WTC11 (cell line): ENCODE results near the gene EHD1. TPM values are rescaled to one million over a fixed set of nuclear protein-coding genes. Genes with fewer than 3 reads are reported as not detected.
A peak's percentile ranks its signal among the peaks of the same experiment; 100 is the strongest.

ENCODE experiments used
- ATAC-seq: fragments of 200-7000 bp; cut with Tn5 transposase; 2 replicates; pipeline ENCODE4 v1.10.0; 2021; ENCODE audit warnings: mild to moderate bottlenecking, moderate library complexity
- CTCF ChIA-PET: fragments of 300-600 bp; sonication (Branson Sonifier 250); formaldehyde crosslinking; loops from one replicate; lab custom pipeline; 2021; ENCODE audit warnings: antibody characterized with exemption; lab: Charles Lee
- POLR2A ChIA-PET: fragments of 350-600 bp; sonication (Branson Sonifier 250); formaldehyde crosslinking; loops from one replicate; lab custom pipeline; 2021; ENCODE audit warnings: antibody characterized with exemption; lab: Charles Lee
- DNase-seq: peaks from one replicate; pipeline ENCODE4 v3.0.0; 2021; ENCODE audit warnings: low spot score
- H3K27ac Mint-ChIP-seq: 2 replicates; pipeline ENCODE4 v1.8.0; 2021; ENCODE audit warnings: mixed read lengths
- H3K27me3 Mint-ChIP-seq: 2 replicates; pipeline ENCODE4 v1.8.0; 2021; ENCODE audit warnings: low read depth, mild to moderate bottlenecking, moderate library complexity, mixed read lengths
- H3K36me3 Mint-ChIP-seq: 2 replicates; pipeline ENCODE4 v1.8.0; 2021; ENCODE audit warnings: mixed read lengths
- H3K4me1 Mint-ChIP-seq: 2 replicates; pipeline ENCODE4 v1.8.0; 2022; ENCODE audit warnings: mixed read lengths
- H3K4me3 Mint-ChIP-seq: 2 replicates; pipeline ENCODE4 v1.8.0; 2021; ENCODE audit warnings: mild to moderate bottlenecking, moderate library complexity, mixed read lengths
- H3K9me3 Mint-ChIP-seq: 2 replicates; pipeline ENCODE4 v1.8.0; 2021; ENCODE audit warnings: mixed read lengths
- MYBL2 ChIP-seq: sonication (generic); formaldehyde crosslinking; IDR thresholded peaks from 2 replicates; pipeline ENCODE4 v1.8.1; 2023; ENCODE audit warnings: mild to moderate bottlenecking, moderate library complexity, missing genetic modification reagents
- NFE2L1 ChIP-seq: sonication (generic); formaldehyde crosslinking; IDR thresholded peaks from 2 replicates; pipeline ENCODE4 v1.8.1; 2023; ENCODE audit warnings: missing genetic modification reagents
- ZNF263 ChIP-seq: sonication (generic); formaldehyde crosslinking; IDR thresholded peaks from 2 replicates; pipeline ENCODE4 v1.8.1; 2022; ENCODE audit warnings: low read depth, mild to moderate bottlenecking, moderate library complexity, missing genetic modification reagents
- ZNF423 ChIP-seq: fragments of 250-450 bp; sonication (Bioruptor Pico); IDR thresholded peaks from 2 replicates; pipeline ENCODE4 v2.1.2; 2022; ENCODE audit warnings: mild to moderate bottlenecking, moderate library complexity
- total RNA-seq: library from RNA; stranded (reverse); gene quantifications from 3 replicates; pipeline ENCODE4 v1.2.3, GENCODE V29; 2021
- TF ChIP-seq, protein P1 (sequence below): sonication (generic); formaldehyde crosslinking; IDR thresholded peaks from 2 replicates; pipeline ENCODE4 v1.8.0; 2023; ENCODE audit warnings: mild to moderate bottlenecking, missing genetic modification reagents
- TF ChIP-seq, protein P2 (sequence below): sonication (generic); formaldehyde crosslinking; IDR thresholded peaks from 2 replicates; pipeline ENCODE4 v1.8.1; 2023; ENCODE audit warnings: mild to moderate bottlenecking, missing genetic modification reagents
- TF ChIP-seq, protein P3 (sequence below): sonication (generic); formaldehyde crosslinking; IDR thresholded peaks from 2 replicates; pipeline ENCODE4 v1.8.1; 2022; ENCODE audit warnings: mild to moderate bottlenecking, missing genetic modification reagents, moderate library complexity, borderline replicate concordance
- TF ChIP-seq, protein P4 (sequence below): sonication (generic); formaldehyde crosslinking; IDR thresholded peaks from 2 replicates; pipeline ENCODE4 v1.8.0; 2022; ENCODE audit warnings: mild to moderate bottlenecking, missing genetic modification reagents
- TF ChIP-seq, protein P5 (sequence below): sonication (generic); formaldehyde crosslinking; IDR thresholded peaks from 2 replicates; pipeline ENCODE4 v1.8.1; 2023; ENCODE audit warnings: mild to moderate bottlenecking, moderate library complexity, missing genetic modification reagents
- TF ChIP-seq, protein P6 (sequence below): sonication (generic); formaldehyde crosslinking; IDR thresholded peaks from 2 replicates; pipeline ENCODE4 v1.8.0; 2022; ENCODE audit warnings: mild to moderate bottlenecking, missing genetic modification reagents

The EHD1 gene
- total RNA-seq, 1 experiment from 2014 or later, result 38.1 TPM

DNA sequence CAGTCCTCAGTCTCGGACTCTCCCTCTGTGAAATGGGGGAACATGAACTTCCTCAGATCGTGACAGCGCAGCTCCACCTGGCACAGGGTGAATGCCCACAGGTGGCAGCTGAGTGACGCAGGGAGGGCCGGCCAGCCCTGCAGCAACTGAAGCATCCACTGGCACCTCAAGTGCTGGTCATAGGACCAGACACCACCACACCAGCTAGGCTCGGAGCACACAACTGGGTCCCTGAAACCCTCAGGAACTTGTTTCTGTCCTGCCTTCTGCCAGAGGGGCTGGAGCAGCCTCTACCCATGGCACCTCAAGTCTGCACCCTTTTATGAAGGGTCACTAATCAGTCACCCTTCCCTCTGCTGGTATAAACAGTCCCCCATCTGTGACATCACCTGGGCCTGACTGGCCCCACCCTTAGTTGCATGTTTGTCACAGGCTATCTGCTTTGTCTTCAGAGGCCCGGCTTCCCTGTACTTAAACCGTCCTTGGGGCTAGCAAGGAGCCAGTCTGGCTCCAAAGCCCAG lies 26.5 kb downstream of the EHD1 start (continued):
- TF ChIP-seq, protein P1, sequence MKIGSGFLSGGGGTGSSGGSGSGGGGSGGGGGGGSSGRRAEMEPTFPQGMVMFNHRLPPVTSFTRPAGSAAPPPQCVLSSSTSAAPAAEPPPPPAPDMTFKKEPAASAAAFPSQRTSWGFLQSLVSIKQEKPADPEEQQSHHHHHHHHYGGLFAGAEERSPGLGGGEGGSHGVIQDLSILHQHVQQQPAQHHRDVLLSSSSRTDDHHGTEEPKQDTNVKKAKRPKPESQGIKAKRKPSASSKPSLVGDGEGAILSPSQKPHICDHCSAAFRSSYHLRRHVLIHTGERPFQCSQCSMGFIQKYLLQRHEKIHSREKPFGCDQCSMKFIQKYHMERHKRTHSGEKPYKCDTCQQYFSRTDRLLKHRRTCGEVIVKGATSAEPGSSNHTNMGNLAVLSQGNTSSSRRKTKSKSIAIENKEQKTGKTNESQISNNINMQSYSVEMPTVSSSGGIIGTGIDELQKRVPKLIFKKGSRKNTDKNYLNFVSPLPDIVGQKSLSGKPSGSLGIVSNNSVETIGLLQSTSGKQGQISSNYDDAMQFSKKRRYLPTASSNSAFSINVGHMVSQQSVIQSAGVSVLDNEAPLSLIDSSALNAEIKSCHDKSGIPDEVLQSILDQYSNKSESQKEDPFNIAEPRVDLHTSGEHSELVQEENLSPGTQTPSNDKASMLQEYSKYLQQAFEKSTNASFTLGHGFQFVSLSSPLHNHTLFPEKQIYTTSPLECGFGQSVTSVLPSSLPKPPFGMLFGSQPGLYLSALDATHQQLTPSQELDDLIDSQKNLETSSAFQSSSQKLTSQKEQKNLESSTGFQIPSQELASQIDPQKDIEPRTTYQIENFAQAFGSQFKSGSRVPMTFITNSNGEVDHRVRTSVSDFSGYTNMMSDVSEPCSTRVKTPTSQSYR (CRISPR knock-in tag), result no peak
- TF ChIP-seq, protein P2, sequence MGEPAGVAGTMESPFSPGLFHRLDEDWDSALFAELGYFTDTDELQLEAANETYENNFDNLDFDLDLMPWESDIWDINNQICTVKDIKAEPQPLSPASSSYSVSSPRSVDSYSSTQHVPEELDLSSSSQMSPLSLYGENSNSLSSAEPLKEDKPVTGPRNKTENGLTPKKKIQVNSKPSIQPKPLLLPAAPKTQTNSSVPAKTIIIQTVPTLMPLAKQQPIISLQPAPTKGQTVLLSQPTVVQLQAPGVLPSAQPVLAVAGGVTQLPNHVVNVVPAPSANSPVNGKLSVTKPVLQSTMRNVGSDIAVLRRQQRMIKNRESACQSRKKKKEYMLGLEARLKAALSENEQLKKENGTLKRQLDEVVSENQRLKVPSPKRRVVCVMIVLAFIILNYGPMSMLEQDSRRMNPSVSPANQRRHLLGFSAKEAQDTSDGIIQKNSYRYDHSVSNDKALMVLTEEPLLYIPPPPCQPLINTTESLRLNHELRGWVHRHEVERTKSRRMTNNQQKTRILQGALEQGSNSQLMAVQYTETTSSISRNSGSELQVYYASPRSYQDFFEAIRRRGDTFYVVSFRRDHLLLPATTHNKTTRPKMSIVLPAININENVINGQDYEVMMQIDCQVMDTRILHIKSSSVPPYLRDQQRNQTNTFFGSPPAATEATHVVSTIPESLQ, result no peak
- TF ChIP-seq, protein P3, sequence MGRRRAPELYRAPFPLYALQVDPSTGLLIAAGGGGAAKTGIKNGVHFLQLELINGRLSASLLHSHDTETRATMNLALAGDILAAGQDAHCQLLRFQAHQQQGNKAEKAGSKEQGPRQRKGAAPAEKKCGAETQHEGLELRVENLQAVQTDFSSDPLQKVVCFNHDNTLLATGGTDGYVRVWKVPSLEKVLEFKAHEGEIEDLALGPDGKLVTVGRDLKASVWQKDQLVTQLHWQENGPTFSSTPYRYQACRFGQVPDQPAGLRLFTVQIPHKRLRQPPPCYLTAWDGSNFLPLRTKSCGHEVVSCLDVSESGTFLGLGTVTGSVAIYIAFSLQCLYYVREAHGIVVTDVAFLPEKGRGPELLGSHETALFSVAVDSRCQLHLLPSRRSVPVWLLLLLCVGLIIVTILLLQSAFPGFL (CRISPR knock-in tag), result no peak
- TF ChIP-seq, all 79 proteins: peak for 0

DNA sequence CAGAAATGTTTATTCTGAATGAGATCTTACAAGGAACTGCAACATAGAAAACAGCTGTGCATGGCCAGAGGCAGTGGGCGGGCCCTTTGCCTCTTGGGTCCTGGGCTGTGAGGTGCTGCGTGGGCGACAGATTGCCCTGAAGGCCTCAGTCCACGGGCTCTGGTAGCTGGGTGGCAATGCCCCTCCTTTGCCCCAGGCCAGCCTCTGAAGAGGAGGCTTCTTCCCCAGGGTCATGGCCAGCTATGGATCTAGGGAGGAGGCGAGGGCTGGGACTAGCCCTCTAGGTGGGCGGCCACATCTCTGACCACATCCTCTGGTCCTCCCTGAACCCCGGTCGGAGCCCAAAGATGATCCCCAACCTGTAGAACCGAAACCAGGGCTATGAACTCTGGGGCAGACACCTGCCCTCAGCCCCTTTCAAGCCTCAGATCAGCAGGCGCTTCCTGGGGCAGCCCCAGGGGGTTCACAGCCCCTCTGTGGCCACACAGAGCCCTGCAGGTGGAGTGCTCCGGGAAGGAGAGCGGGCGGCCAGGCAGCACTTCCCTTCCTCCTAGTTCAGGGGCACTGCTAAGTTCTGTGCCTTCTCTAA lies 27.3 kb downstream of the EHD1 start:
- POLR2A ChIA-PET, result interaction anchor here (0.5 to 0.9 kb wide), 2 partner anchors 26 to 65 kb away, joined by 3 read pairs; no protein-coding TSS in a partner anchor
- H3K27ac Mint-ChIP-seq, result 0 out of 2 replicates have a peak overlapping the region, but pooled peaks have one; percentile 65
- DNase-seq (peak; percentile 58), ATAC-seq (peak; percentile 9)
- no peaks in the 10 kb centered on the region for H3K27me3 Mint-ChIP-seq
- CTCF ChIA-PET, result interaction anchor here (0.7 to 12.5 kb wide), 6 partner anchors 11 to 261 kb away, joined by 3 to 372 read pairs (median 34); partner anchors contain the start of genes BATF2, EHD1 and TM7SF2
- H3K36me3 Mint-ChIP-seq, result no peaks in the 10 kb centered on the region
- no peak overlapping the region for H3K4me3 Mint-ChIP-seq
- H3K4me1 Mint-ChIP-seq, result peaks cover 22% of the 10 kb centered on the region
- TF ChIP-seq ZNF263 (CRISPR knock-in tag), result peak; percentile 45; the same call in 1 of the 2 replicates
- no peak for TF ChIP-seq MYBL2 (CRISPR knock-in tag)
- TF ChIP-seq ZNF423 (CRISPR knock-in tag), result peak; percentile 88
- TF ChIP-seq NFE2L1 (CRISPR knock-in tag), result no peak
- TF ChIP-seq, protein P4, sequence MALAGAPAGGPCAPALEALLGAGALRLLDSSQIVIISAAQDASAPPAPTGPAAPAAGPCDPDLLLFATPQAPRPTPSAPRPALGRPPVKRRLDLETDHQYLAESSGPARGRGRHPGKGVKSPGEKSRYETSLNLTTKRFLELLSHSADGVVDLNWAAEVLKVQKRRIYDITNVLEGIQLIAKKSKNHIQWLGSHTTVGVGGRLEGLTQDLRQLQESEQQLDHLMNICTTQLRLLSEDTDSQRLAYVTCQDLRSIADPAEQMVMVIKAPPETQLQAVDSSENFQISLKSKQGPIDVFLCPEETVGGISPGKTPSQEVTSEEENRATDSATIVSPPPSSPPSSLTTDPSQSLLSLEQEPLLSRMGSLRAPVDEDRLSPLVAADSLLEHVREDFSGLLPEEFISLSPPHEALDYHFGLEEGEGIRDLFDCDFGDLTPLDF (CRISPR knock-in tag), result no peak
- TF ChIP-seq, protein P5, sequence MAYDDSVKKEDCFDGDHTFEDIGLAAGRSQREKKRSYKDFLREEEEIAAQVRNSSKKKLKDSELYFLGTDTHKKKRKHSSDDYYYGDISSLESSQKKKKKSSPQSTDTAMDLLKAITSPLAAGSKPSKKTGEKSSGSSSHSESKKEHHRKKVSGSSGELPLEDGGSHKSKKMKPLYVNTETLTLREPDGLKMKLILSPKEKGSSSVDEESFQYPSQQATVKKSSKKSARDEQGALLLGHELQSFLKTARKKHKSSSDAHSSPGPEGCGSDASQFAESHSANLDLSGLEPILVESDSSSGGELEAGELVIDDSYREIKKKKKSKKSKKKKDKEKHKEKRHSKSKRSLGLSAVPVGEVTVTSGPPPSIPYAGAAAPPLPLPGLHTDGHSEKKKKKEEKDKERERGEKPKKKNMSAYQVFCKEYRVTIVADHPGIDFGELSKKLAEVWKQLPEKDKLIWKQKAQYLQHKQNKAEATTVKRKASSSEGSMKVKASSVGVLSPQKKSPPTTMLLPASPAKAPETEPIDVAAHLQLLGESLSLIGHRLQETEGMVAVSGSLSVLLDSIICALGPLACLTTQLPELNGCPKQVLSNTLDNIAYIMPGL (CRISPR knock-in tag), result 0 out of 2 replicates have a peak, but pooled peaks have one; percentile 45
- TF ChIP-seq, protein P6, sequence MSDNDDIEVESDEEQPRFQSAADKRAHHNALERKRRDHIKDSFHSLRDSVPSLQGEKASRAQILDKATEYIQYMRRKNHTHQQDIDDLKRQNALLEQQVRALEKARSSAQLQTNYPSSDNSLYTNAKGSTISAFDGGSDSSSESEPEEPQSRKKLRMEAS (CRISPR knock-in tag), result no peak
- no peaks in the 10 kb centered on the region for H3K9me3 Mint-ChIP-seq
